ENCODE results near the gene ADAM20. TPM values are rescaled to one million over a fixed set of nuclear protein-coding genes. Genes with fewer than 3 reads are reported as not detected.

The ADAM20 gene
- total RNA-seq, 1 donor from 2014 or later = 0.23 TPM

Other genes starting within 250 kb of the ADAM20 start
- 58.6 and 68.3 TPM in 2 replicates for gene COX16, start 175.3 kb downstream of the ADAM20 start, total RNA-seq
- gene SYNJ2BP, start 117.9 kb downstream of the ADAM20 start, total RNA-seq = 5.2 TPM in 2 replicates
- not detected in 2 replicates for gene ADAM21, start 82.8 kb downstream of the ADAM20 start, total RNA-seq
- 52.0 and 53.1 TPM in 2 replicates for gene MED6, start 65.7 kb upstream of the ADAM20 start, total RNA-seq
- gene TTC9, start 106.9 kb upstream of the ADAM20 start, total RNA-seq = 13.1 and 13.6 TPM in 2 replicates